ENCODE measurements around the gene NACA.
"Not testable (repeated sequence)": the region's sequence is repeated elsewhere in the genome, so short reads cannot be mapped to it uniquely, and the experiment has no call there.

NACA gene

DNA sequence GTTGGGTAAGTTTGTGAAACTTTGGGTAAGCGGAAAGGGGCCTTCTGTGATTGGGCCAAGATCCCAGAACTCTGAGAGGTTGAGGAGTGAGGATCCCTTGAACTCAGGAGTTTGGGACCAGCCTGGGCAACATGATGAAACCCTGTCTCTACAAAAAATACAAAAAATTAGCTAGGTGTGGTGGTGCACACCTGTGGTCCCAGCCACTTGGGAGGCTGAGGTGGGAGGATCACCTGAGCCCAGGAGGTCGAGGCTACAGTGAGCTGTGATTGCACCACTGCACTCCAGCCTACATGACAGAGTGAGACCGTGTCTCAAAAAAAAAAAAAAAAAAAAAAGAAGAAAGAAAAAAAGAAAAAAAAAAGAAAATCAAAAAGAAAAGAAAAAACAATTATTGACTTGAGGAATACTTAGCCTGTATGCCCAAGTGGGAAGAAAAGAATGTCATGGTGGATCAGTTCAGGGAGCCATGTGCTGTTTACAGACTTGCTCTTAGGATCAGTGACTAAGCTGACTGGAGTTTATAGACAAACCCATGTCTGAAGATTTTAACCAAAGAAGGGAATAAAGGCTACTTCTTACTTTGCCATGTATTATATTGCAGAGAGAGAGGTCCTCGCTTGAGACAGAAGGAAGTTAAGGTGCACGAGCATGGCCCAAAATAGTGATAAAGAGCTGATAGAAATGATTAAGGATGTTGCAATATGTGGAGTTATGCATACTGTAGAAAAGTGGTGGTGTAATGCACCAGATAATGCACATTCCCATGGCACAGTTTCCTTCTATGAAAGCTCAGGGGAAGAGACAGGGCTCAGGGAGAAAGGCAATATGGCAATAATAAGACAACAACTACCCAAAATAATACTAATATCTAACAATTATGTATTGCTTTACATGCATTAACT, 38.9 kb upstream of the NACA start:
- no peak for DNase-seq
- Mint-ChIP-seq H3K36me3 (ENCODE audit: low read depth) (no peaks in the 10 kb centered on the region), H3K9me3 (peaks cover 7% of the 10 kb centered on the region), H3K4me1 (peaks cover 5% of the 10 kb centered on the region), H3K4me3 (no peak overlapping the region), H3K27ac (no peak overlapping the region), H3K27me3 (ENCODE audit: low read depth, poor library complexity) (peaks cover 3% of the 10 kb centered on the region)
- TF ChIP-seq CTCF (IDR thresholded peaks at IDR 0.05), result no peak

DNA sequence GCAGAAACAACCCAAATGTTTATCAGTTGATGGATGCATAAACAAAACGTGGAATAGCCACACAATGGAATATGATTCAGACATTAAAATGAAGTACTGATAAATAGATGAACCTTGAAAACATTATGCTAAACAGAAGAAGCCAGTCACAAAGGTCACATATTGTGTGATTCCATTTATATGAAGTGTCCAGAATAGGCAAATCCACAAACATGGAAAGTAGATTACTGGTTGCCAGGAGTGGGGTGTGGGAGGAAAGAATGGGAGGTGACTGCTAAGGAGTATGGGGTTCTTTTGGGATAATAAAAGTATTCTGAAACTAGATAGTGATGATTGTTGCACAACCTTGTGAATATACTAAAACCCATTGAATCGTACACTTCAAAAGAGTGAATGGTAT, 36.7 kb upstream of the NACA start:
- no peak for DNase-seq
- H3K4me1 Mint-ChIP-seq, result peaks cover 5% of the 10 kb centered on the region
- peaks cover 6% of the 10 kb centered on the region for H3K27me3 Mint-ChIP-seq (ENCODE audit: low read depth, poor library complexity)
- peaks cover 24% of the 10 kb centered on the region for H3K9me3 Mint-ChIP-seq
- TF ChIP-seq CTCF (IDR thresholded peaks at IDR 0.05), result no peak
- no peak overlapping the region for H3K27ac Mint-ChIP-seq
- H3K4me3 Mint-ChIP-seq, result no peak overlapping the region
- no peaks in the 10 kb centered on the region for H3K36me3 Mint-ChIP-seq (ENCODE audit: low read depth)

GRCh38 chr12:56760460-56760859, 35.4 kb upstream of the NACA start:
- Mint-ChIP-seq H3K4me3 (no peak overlapping the region), H3K4me1 (peaks cover 5% of the 10 kb centered on the region), H3K9me3 (peaks cover 26% of the 10 kb centered on the region), H3K36me3 (ENCODE audit: low read depth) (no peaks in the 10 kb centered on the region), H3K27ac (no peak overlapping the region), H3K27me3 (ENCODE audit: low read depth, poor library complexity) (peaks cover 6% of the 10 kb centered on the region)
- DNase-seq, result no peak
- TF ChIP-seq CTCF (IDR thresholded peaks at IDR 0.05), result no peak

DNA sequence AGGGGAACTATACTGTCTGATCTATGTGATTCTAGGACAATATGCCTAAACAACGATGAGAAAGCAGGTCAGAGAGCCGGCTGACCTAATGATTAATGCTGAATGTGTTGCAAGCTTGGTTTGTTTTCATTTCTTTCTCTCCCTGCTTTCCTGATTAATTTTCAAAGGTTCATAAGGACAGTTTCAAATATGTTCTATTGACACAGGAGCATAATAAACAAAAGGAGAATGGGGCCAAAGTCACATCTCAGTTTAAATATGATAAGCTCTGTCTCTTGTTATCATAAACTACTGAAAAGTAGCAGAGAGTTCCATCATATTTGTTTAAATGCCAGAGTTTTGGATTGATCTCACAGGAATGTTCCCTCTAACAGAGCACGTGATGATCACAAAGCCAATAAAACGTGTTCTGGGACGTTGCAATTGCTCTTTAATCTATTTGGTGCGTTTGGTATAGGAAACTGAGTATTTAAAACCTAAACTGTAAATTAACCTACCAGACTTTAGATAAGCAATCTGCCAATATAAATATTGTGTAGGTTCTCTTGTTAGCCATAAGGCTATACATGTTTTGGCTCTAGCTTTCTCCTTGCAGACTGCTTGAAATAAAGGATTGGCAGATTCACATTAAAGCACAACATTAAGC, 34.3 kb upstream of the NACA start:
- H3K27ac Mint-ChIP-seq, result no peak overlapping the region
- no peak for TF ChIP-seq CTCF (IDR thresholded peaks at IDR 0.05)
- no peaks in the 10 kb centered on the region for H3K36me3 Mint-ChIP-seq (ENCODE audit: low read depth)
- no peak for DNase-seq
- no peak overlapping the region for H3K4me3 Mint-ChIP-seq
- H3K4me1 Mint-ChIP-seq, result peaks cover 5% of the 10 kb centered on the region
- peaks cover 26% of the 10 kb centered on the region for H3K9me3 Mint-ChIP-seq
- peaks cover 13% of the 10 kb centered on the region for H3K27me3 Mint-ChIP-seq (ENCODE audit: low read depth, poor library complexity)

DNA sequence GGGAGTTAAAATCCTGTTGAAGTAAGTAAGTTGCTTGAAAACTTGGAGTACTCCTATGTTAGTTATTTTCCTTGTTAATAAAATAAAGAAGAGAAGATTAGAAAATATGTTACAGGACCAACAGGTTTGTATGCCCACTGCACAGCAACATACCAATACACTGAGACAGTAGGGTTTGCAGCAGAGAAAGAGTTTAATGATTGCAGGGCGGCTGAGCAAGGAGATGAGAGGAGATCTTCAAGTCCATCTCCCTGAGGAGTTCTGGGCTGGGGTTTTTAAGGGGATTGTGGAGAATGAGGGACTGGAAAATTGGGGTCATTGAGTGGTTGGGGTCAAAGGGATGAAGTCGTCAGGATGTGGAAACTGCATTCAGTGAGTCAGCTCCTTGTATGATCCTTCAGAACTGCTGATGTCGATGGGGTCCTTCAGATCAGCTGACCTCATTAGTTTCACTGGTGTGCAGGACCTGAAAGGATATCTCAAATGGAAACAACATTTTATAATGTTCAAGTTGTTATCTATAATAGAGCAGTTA, 33.7 kb upstream of the NACA start:
- H3K27ac Mint-ChIP-seq, result no peak overlapping the region
- no peaks in the 10 kb centered on the region for H3K36me3 Mint-ChIP-seq (ENCODE audit: low read depth)
- peaks cover 13% of the 10 kb centered on the region for H3K27me3 Mint-ChIP-seq (ENCODE audit: low read depth, poor library complexity)
- peaks cover 26% of the 10 kb centered on the region for H3K9me3 Mint-ChIP-seq
- H3K4me1 Mint-ChIP-seq, result peaks cover 5% of the 10 kb centered on the region
- no peak overlapping the region for H3K4me3 Mint-ChIP-seq
- DNase-seq, result no peak
- no peak for TF ChIP-seq CTCF (IDR thresholded peaks at IDR 0.05)

GRCh38 chr12:56757971-56758370, 32.9 kb upstream of the NACA start:
- DNase-seq; H3K36me3 Mint-ChIP-seq (ENCODE audit: low read depth); H3K4me3 Mint-ChIP-seq; H3K4me1 Mint-ChIP-seq; H3K27ac Mint-ChIP-seq: not testable (repeated sequence)
- Mint-ChIP-seq H3K9me3 (peaks cover 26% of the 10 kb centered on the region), H3K27me3 (ENCODE audit: low read depth, poor library complexity) (peaks cover 13% of the 10 kb centered on the region)

All from nephron progenitor cell (in vitro differentiated cells).